Coronary artery (tissue), 2 donors: Measurements from ENCODE around the gene RPP21.
A peak's percentile ranks its signal among the peaks of the same experiment; 100 is the strongest.

Source experiments
- DNase-seq: peaks from one replicate; pipeline ENCODE4 v3.0.0-alpha.2; 2017; ENCODE audit warnings: low spot score
- H3K27ac ChIP-seq, 2 donors: fragments of 200-600 bp; sonication (generic); one replicate each; pipeline ENCODE4 v1.5.1; 2016 to 2019
- H3K4me3 ChIP-seq: fragments of 200-600 bp; sonication (generic); 2 replicates; pipeline ENCODE4 v1.5.1; 2016; ENCODE audit warnings: mild to moderate bottlenecking, moderate library complexity
- CTCF ChIP-seq: fragments of 200-600 bp; sonication (generic); IDR thresholded peaks from one replicate; pipeline ENCODE4 v1.5.1; 2019; ENCODE audit warnings: antibody characterized with exemption

RPP21 gene

GRCh38 chr6:30323806-30324205 lies 21.1 kb upstream of the RPP21 start:
- DNase-seq = no peak
- Histone ChIP-seq H3K4me3 (no peak overlapping the region), H3K27ac (no peak overlapping the region)
- no peak for TF ChIP-seq CTCF

- Histone ChIP-seq H3K27ac (peak overlapping the region; percentile 94 to 100), H3K4me3 (peak overlapping the region; percentile 100)
- TF ChIP-seq CTCF = no peak
- no peak for DNase-seq
These were observed 19.6 kb upstream of the RPP21 start for GRCh38 chr6:30325150-30325872.

DNA sequence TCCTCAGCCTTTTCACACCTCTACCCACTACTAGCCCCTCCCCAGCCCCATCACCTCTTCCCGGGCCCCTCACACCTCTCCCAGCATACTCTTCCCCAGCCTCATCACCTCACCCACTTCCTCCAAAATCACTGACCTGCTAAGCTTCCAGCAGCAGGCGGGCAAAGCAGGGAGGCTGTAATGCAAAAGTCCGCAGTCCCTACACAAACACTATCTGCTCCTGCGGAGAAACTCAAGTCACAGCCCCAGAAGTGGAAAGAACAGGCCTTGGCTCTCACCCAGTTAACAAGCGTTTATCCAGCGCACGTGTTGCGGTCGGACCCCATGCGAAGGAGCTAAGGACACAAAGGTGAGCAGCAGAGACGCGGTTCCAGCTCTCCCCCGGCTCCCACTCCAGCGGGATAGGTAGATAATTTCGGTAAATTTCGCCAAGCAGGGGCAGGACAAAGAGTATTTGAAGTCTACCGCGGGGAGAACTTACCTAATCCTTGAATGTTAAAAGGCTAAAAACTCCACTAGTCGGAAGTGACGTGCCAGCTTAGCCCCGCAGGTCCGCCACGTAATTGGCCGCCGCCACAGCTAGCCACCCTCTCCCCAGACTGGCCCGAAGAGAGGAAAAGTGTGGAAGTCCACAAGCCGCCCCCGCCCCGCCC lies 19.0 kb upstream of the RPP21 start:
- DNase-seq = peak; percentile 76

DNA sequence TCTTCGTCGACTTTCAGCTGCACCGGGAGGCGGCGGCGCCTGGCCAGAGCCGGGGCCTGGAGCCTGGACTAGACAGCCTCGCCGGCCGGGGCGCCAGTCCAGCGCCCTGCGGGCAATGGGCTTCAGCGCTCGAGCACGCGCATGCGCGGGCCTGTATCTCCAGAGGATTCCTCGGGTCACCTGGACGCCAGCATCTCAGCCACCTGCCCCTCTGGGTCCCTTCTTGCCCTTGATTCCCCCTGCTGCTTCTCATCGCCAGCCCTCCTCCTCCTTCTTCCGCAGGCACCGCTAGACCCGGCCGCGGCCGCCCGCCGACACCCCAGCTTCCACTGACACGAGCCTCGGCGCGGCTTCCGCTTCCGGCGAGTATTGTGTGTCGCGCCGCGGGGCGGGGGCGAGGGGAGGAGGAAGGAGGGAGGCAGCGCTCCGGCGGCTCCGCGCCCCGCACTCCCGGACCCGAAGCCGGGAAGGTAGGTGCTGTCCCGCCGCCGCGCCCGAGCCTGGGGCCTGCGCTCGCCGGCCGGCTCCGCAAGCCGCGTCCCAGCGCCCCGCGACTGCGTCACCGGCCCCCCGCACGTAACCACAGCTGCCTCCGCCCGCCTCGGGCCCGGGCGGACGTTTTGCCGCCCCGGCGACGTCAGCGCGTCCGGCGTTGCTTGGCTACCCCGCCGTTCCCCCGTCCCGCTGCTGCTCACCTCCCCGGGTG lies 18.3 kb upstream of the RPP21 start, which contains the start of gene TRIM39:
Gene TRIM39, plus strand, starts transcription at position 402 of the 706 bp plus-strand sequence. CDS start 2,391 bp downstream, outside the sequence.
- Histone ChIP-seq H3K27ac (peak within 1 kb of the TSS; percentile 94 to 100), H3K4me3 (peak within 1 kb of the TSS; percentile 100)
- peak; percentile 90 for DNase-seq
- no peak for TF ChIP-seq CTCF

More for the DNA sequence above, 19.0 kb upstream of the RPP21 start:
- Histone ChIP-seq H3K4me3 (peak overlapping the region; percentile 100), H3K27ac (peak overlapping the region; percentile 94 to 100)
- TF ChIP-seq CTCF = no peak

DNA sequence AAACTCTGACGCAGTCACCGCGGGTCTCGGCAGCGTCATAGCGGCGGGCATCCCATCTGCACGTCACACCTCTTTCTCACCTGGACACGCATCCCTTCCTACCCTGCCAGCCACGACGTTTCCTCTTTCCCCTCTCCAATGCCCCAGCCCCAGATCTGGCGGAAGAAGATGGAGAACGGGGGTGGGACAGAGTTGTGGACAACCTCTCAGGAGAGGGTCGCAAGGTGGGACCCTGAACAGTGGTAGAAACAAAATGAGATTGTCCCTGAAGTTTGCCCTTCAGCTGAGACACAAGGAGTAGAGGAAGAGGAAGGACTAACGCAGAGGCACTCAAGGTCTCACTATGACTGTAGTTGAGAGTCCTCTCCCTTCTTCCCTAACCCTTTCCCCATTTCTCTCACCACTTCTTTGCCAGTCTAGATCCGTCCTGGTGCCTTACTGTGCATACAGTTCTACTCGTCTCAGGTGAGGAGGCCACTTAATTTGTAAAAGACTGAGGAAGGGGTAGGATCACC lies 17.7 kb upstream of the RPP21 start:
- DNase-seq = no peak
- no peak for TF ChIP-seq CTCF

DNA sequence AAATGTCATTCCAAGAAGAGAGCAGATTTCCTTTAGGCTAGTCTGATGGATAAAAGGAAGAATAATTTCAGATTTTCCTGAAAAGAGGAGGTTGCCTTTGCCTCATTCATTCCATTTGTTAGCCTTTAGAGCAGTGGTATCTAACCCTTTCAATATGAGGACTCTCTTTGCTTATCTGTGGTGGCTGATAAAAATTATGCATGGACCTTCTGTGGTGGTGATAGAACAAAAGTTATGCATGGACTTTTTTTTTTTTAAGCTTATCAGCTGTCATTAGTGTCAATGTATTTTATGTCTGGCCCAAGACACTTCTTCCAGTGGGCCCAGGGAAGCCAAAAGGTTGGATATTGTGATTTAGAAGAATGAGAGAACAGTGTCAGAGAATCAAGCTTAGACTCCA lies 16.6 kb upstream of the RPP21 start:
- H3K4me3 ChIP-seq = no peak overlapping the region
- H3K27ac ChIP-seq = no peak overlapping the region
- no peak for DNase-seq
- TF ChIP-seq CTCF = no peak

More for the DNA sequence above, 17.7 kb upstream of the RPP21 start:
- Histone ChIP-seq H3K4me3 (peak overlapping the region; percentile 100), H3K27ac (peak overlapping the region; percentile 94 to 100)
